Endothelial cell of umbilical vein (primary cell): ENCODE results near the gene B9D1. TPM values are rescaled to one million over a fixed set of nuclear protein-coding genes. Genes with fewer than 3 reads are reported as not detected.

ENCODE experiments used
- BruUV-seq: library from RNA; stranded (reverse); fragments of 400-500 nt; replicated peaks from 2 replicates; lab custom pipeline; 2021; lab: Mats Ljungman, UMichigan
- CTCF ChIA-PET: fragments of 300-600, 350-600 bp; sonication (Branson Sonifier 250); formaldehyde crosslinking; loops from one replicate; lab custom pipeline; 2021; ENCODE audit warnings: antibody characterized with exemption, inconsistent platforms; lab: Charles Lee
- POLR2A ChIA-PET: fragments of 300-600, 350-600 bp; sonication (Branson Sonifier 250); formaldehyde crosslinking; loops from one replicate; lab custom pipeline; 2021; ENCODE audit warnings: antibody characterized with exemption, inconsistent platforms; lab: Charles Lee
- DNase-seq: peaks from one replicate; pipeline ENCODE4 v3.0.0-alpha.2; 2011; ENCODE audit warnings: low read depth, low spot score
- FAIRE-seq: peaks from 2 replicates; lab custom pipeline; 2011; peaks lifted over from hg19 to GRCh38; lab: Jason Lieb, UNC
- H2AFZ ChIP-seq: 2 replicates; pipeline ENCODE4 v1.6.0; 2012; ENCODE audit warnings: low read depth, low read length, control low read depth, inconsistent platforms
- H3K27ac ChIP-seq: 2 replicates; pipeline ENCODE4 v1.5.1; 2011; ENCODE audit warnings: low read depth, mild to moderate bottlenecking, control low read depth, low read length, moderate library complexity; ENCODE audit not compliant: insufficient read depth
- H3K27me3 ChIP-seq, 2 experiments: 2 replicates each; pipeline versions ENCODE4 v1.6.0 to v1.6.1; 2011; ENCODE audit warnings: low read length in 2 of 2, mixed read lengths in 1 of 2; ENCODE audit not compliant: control insufficient read depth in 2 of 2, insufficient read depth in 2 of 2
- H3K36me3 ChIP-seq, 2 experiments: 2 replicates in 1 of 2; 3 replicates in 1 of 2; pipeline ENCODE4 v1.5.1; 2011; ENCODE audit warnings: low read length in 2 of 2, mild to moderate bottlenecking in 1 of 2, moderate library complexity in 1 of 2; ENCODE audit not compliant: control insufficient read depth in 2 of 2, insufficient read depth in 2 of 2; ENCODE audit errors: extremely low read depth in 1 of 2
- H3K4me1 ChIP-seq: 3 replicates; pipeline ENCODE4 v1.5.1; 2011; ENCODE audit warnings: mild to moderate bottlenecking, low read length; ENCODE audit not compliant: control insufficient read depth, insufficient read depth; ENCODE audit errors: extremely low read depth
- H3K4me2 ChIP-seq: 2 replicates; pipeline ENCODE4 v1.6.1; 2011; ENCODE audit warnings: low read length, control low read depth, mixed read lengths; ENCODE audit not compliant: insufficient read depth
- H3K4me3 ChIP-seq, 3 experiments: fragments of 200-600 bp in 1 of 3; sonication (generic), shearing (Covaris generic) in 1 of 3; replicated peaks in 1 of 3; 2 replicates each; pipeline ENCODE4 v1.5.1; 2011 to 2016; ENCODE audit warnings: control low read depth in 3 of 3, low read length in 3 of 3, mild to moderate bottlenecking in 2 of 3, inconsistent platforms in 1 of 3, low read depth in 1 of 3, moderate library complexity in 1 of 3; ENCODE audit not compliant: insufficient read depth in 1 of 3
- H3K79me2 ChIP-seq: 2 replicates; pipeline ENCODE4 v1.6.0; 2012; ENCODE audit warnings: low read length, inconsistent platforms; ENCODE audit not compliant: control insufficient read depth, insufficient read depth
- H3K9ac ChIP-seq: replicated peaks from 2 replicates; pipeline ENCODE3; 2011; ENCODE audit warnings: low read length, control low read depth; ENCODE audit not compliant: insufficient read depth; ENCODE audit errors: extremely low read depth
- H3K9me1 ChIP-seq: replicated peaks from 3 replicates; pipeline ENCODE4 v1.6.0; 2011; ENCODE audit warnings: mild to moderate bottlenecking, low read length; ENCODE audit not compliant: control insufficient read depth, insufficient read depth; ENCODE audit errors: extremely low read depth
- H3K9me3 ChIP-seq: replicated peaks from 2 replicates; pipeline ENCODE4 v1.5.1; 2012; ENCODE audit warnings: low read length, inconsistent platforms; ENCODE audit not compliant: control insufficient read depth, insufficient read depth
- H4K20me1 ChIP-seq: replicated peaks from 2 replicates; pipeline ENCODE3; 2011; ENCODE audit warnings: mild to moderate bottlenecking, low read length; ENCODE audit not compliant: control insufficient read depth, insufficient read depth; ENCODE audit errors: extremely low read depth
- FOS ChIP-seq: IDR thresholded peaks from 2 replicates; pipeline ENCODE4 v1.6.1; 2011; ENCODE audit warnings: mild to moderate bottlenecking, low read length, moderate library complexity, borderline replicate concordance; ENCODE audit not compliant: insufficient read depth
- GATA2 ChIP-seq: IDR thresholded peaks from 2 replicates; pipeline ENCODE4 v1.7.0; 2011; ENCODE audit warnings: low read depth, mild to moderate bottlenecking, moderate library complexity, mixed read lengths, low read length; ENCODE audit not compliant: insufficient read length, insufficient read depth
- MYC ChIP-seq: IDR thresholded peaks from one replicate; pipeline ENCODE4 v1.6.1; 2011; ENCODE audit warnings: mild to moderate bottlenecking, low read depth, low read length
- POLR2A ChIP-seq: IDR thresholded peaks from 2 replicates; pipeline ENCODE4 v1.6.1; 2012; ENCODE audit warnings: low read depth, mild to moderate bottlenecking, control low read depth, low read length
- dilution Hi-C: fragments of 300-500 bp; cut with MboI; formaldehyde crosslinking; loops from one replicate; pipeline ENCODE4 v1.15.0; 2019; ENCODE audit warnings: low sequenced_read_pairs; ENCODE audit not compliant: extremely low pct_ligation_motif_present
- intact Hi-C: fragments of 100-400 bp; cut with micrococcal nuclease; formaldehyde crosslinking; loops from one replicate; pipeline ENCODE4 v1.10.0; 2022
- polyA plus RNA-seq, 4 experiments: library from polyadenylated mRNA; depleted of rRNA in 3 of 4; stranded (reverse) in 3 of 4; unstranded in 1 of 4; fragments of >200 nt; gene quantifications; 2 replicates each; pipeline versions ENCODE4 v1.2.1 to v1.2.3, GENCODE V29; 2011 to 2012; ENCODE audit warnings: missing spikeins in 1 of 4
- total RNA-seq: library from RNA; stranded (reverse); gene quantifications from 2 replicates; pipeline ENCODE4 v1.2.3, GENCODE V29; 2021

B9D1 gene
- total and polyA plus RNA-seq, 2 donors (not counting 3 experiments of a cell fraction or from before 2014, with no cell fraction given) = 20.5 to 55.8 TPM

- POLR2A ChIA-PET = no interaction called here
- dilution Hi-C loops = no loop called here
Observed at GRCh38 chr17:19365499-19365817, 2.9 kb upstream of the B9D1 start.

DNA sequence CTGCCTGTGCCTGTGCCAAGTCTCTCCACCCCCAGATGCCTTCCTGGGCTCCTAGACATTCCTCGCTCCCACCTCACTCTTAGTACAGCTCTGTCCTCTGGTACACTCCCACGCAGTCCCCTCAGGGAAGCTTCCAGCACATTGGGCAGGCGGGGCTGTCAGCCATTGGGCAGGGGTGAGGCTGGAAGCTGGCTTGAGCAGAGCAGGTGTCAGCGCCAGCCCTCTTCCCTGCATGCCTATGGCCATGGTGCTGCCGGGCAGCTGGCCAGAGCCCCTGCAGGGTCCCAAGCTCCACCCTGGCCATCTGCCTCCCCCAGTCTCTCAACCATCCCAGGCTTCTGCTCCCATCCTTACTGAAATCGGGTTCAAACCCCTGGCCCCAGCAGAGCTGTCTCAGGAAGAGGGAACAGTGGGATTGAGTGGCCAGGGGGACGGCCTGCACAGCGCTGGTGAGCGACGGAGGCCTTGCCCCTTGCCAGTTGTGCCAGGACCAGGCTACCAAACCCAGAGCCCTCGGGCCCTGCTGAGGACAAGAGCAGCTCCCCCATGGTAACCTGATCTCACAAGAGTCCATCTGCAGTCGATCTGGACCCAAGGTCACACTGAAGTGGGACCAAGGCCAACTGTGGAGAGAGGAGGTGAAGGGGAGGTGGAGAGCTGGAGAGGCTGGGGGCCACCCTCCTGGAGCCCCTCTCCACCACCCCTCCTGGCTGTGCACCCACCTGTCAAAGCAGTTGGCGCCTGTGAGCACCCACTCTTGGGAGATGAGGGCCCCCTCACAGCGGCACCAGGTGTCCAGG, 2.4 kb upstream of the B9D1 start:
- POLR2A ChIA-PET = no interaction called here
- H3K4me2 ChIP-seq = no peak overlapping the region
- intact Hi-C loops = no loop called here

More at GRCh38 chr17:19365499-19365817, 2.9 kb upstream of the B9D1 start:
- H3K9me1 ChIP-seq = no peaks in the 10 kb centered on the region
- no peak overlapping the region for H3K27ac ChIP-seq
- no peak overlapping the region for H3K4me2 ChIP-seq
- no peaks in the 10 kb centered on the region for H3K27me3 ChIP-seq
- no peaks in the 10 kb centered on the region for H3K9me3 ChIP-seq
- H3K4me3 ChIP-seq = no peak overlapping the region
- TF ChIP-seq MYC = no peak
- TF ChIP-seq GATA2 = no peak
- no peak for TF ChIP-seq FOS
- no peaks in the 10 kb centered on the region for H3K36me3 ChIP-seq
- H3K9ac ChIP-seq = no peak overlapping the region
- DNase-seq = no peak
- H3K4me1 ChIP-seq = peaks cover 8% of the 10 kb centered on the region
- no peaks in the 10 kb centered on the region for H3K79me2 ChIP-seq
- CTCF ChIA-PET = interaction anchor here (1.0 to 3.8 kb wide), 5 partner anchors 9 to 397 kb away, joined by 3 to 34 read pairs (median 4); partner anchors contain the start of gene MAPK7
- BruUV-seq = no TSS peak
- H2AFZ ChIP-seq = no peak overlapping the region
- H4K20me1 ChIP-seq = no peaks in the 10 kb centered on the region
- no peak for FAIRE-seq
- intact Hi-C loops = no loop called here

More for the DNA sequence above, 2.4 kb upstream of the B9D1 start:
- FAIRE-seq (no peak), DNase-seq (no peak)
- no TSS peak for BruUV-seq
- Histone ChIP-seq H2AFZ (no peak overlapping the region), H3K9me1 (no peaks in the 10 kb centered on the region), H3K36me3 (no peaks in the 10 kb centered on the region), H3K27me3 (no peaks in the 10 kb centered on the region), H3K9me3 (no peaks in the 10 kb centered on the region), H3K79me2 (no peaks in the 10 kb centered on the region), H3K9ac (no peak overlapping the region), H3K4me1 (peaks cover 8% of the 10 kb centered on the region), H3K27ac (no peak overlapping the region), H3K4me3 (no peak overlapping the region), H4K20me1 (no peaks in the 10 kb centered on the region)
- no peak for TF ChIP-seq GATA2
- no peak for TF ChIP-seq MYC
- no peak for TF ChIP-seq POLR2A
- CTCF ChIA-PET = interaction anchor here (0.5 to 3.8 kb wide), 8 partner anchors 9 to 1425 kb away, joined by 3 to 34 read pairs (median 3); partner anchors contain the start of gene MAPK7
- dilution Hi-C loops = no loop called here
